Body of pancreas (tissue), 4 donors: ENCODE data around the gene SCEL.

ENCODE experiments used
- CTCF ChIP-seq, 7 experiments: fragments of 450-650 bp in 4 of 7; fragments of 200-600 bp in 3 of 7; sonication (generic) in 3 of 7; IDR thresholded peaks; one replicate each; pipeline ENCODE4 v1.5.1; 2016 to 2019; ENCODE audit warnings: antibody characterized with exemption in 7 of 7
- POLR2A ChIP-seq, 3 donors: fragments of 450-650 bp; IDR thresholded peaks; one replicate each; pipeline ENCODE4 v1.6.1; 2016; ENCODE audit warnings: antibody characterized with exemption in 3 of 3, mild to moderate bottlenecking in 2 of 3

GRCh38 chr13:77489566-77490337 lies 45.8 kb upstream of the SCEL start:
- TF ChIP-seq CTCF (IDR thresholded peaks at IDR 0.05) (no peak), POLR2A (IDR thresholded peaks at IDR 0.05) (no peak)
